GM18951 (cell line): ENCODE data around the gene SCGB1A1.

Source experiments
- POLR2A ChIP-seq: IDR thresholded peaks from 4 replicates; pipeline ENCODE4 v1.6.1; 2011; ENCODE audit warnings: mild to moderate bottlenecking; ENCODE audit not compliant: insufficient read length, insufficient read depth; ENCODE audit errors: extremely low read depth
- in situ Hi-C: fragments of 300-500 bp; cut with MboI; formaldehyde crosslinking; loops from one replicate; pipeline ENCODE4 v1.12.0; 2022; ENCODE audit warnings: low sequenced_read_pairs, mixed read lengths, inconsistent platforms; ENCODE audit not compliant: unreplicated experiment

The SCGB1A1 gene

DNA sequence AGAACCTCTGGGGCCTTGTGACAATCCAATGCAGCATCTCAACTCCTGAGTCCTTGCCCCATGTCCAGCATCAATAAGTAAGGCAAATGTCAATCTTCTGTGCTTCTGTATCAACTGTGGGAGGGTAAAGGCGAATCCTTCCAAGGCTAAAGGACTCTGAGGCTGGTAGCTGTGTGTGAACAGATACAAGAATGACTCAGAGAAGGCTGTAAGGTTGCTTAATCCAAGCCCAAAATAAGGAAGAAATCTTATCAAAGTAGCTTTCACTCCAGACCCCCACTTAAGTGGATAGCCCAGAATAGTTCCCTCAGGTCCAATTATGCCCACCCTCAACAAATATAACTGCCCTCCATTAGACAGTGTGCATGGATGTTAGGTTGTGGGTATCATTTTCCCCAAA, 28.1 kb upstream of the SCGB1A1 start:
- TF ChIP-seq POLR2A: no peak
- in situ Hi-C loops: loop anchor here (25.0 kb wide), 1 partner anchor 472 kb away; no protein-coding TSS in a partner anchor

- TF ChIP-seq POLR2A: no peak
- in situ Hi-C loops: loop anchor here (25.0 kb wide), 1 partner anchor 470 kb away; no protein-coding TSS in a partner anchor
Observed at GRCh38 chr11:62391642-62392425, 27.0 kb upstream of the SCGB1A1 start.

GRCh38 chr11:62392506-62392905, 26.3 kb upstream of the SCGB1A1 start:
- no peak for TF ChIP-seq POLR2A
- in situ Hi-C loops: loop anchor here (25.0 kb wide), 1 partner anchor 470 kb away; no protein-coding TSS in a partner anchor

GRCh38 chr11:62393061-62393611, 25.7 kb upstream of the SCGB1A1 start:
- TF ChIP-seq POLR2A: no peak
- in situ Hi-C loops: loop anchor here (25.0 kb wide), 1 partner anchor 469 kb away; no protein-coding TSS in a partner anchor

- TF ChIP-seq POLR2A: no peak
- in situ Hi-C loops: loop anchor here (25.0 kb wide), 1 partner anchor 469 kb away; no protein-coding TSS in a partner anchor
Observed at GRCh38 chr11:62393735-62394134, 25.1 kb upstream of the SCGB1A1 start.

DNA sequence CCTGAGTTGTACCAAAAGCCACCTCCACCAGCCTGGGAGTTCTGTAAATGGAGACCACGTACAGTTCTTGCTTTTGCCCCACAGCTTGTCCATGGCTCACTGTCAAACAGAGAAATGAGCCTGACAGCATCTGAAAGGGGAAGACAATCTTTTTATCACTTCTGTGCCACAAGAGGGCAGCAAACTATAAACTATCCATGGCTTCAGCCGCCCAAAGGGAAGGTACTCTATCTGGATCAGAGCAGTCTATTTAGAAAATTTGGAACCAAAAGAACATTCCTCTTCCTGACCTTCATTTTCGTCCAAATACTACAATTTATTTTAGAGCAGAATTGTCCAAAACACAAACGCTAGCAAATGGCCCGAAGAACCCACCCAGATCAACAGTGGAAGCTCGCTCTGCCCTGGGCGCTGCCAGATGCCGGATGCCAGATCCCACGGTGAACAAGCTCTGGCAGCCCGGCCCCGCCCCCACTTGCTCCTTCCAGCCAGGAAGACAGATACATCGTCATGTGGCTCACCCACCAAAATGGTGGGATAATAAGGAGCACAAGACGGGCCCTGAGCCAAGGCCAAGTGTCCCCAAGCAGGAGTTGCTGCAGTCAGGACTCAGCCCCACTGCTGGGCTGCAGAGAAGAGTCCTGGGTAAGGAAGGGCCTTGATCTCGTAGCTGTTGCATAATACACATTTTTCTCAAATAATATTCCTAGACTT, 23.9 kb upstream of the SCGB1A1 start:
- in situ Hi-C loops: loop anchor here (25.0 kb wide), 1 partner anchor 467 kb away; no protein-coding TSS in a partner anchor
- no peak for TF ChIP-seq POLR2A

DNA sequence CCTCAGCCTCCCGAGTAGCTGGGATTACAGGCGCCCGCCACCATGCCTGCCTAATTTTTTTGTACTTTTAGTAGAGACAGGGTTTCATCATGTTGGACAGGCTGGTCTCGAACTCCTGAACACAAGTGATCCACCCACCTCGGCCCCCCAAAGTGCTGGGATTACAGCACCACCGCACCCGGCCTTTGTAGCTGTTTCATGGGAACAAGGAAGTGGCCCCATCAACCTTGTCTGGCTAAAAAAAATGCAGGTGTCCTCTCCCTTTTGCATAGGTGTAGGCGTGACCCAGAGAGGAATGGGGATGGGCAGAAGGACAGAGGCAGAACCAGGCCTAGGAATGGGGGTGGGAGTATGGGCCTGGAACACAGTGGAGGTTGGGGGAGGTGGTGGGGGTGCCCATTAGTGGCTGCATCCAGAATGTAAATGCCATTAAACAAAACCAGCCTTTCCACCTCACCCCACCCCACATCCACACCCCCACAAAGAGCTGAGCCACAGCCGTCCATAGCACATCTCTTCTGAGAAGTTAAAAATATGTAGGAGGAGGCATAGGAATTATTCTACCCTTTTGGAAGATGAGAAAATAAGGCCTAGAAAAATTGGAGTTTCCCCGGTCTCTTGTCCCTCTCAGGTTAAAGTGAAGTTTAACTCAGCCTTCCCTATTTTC, 22.8 kb upstream of the SCGB1A1 start:
- TF ChIP-seq POLR2A: no peak
- in situ Hi-C loops: loop anchor here (25.0 kb wide), 1 partner anchor 466 kb away; no protein-coding TSS in a partner anchor

DNA sequence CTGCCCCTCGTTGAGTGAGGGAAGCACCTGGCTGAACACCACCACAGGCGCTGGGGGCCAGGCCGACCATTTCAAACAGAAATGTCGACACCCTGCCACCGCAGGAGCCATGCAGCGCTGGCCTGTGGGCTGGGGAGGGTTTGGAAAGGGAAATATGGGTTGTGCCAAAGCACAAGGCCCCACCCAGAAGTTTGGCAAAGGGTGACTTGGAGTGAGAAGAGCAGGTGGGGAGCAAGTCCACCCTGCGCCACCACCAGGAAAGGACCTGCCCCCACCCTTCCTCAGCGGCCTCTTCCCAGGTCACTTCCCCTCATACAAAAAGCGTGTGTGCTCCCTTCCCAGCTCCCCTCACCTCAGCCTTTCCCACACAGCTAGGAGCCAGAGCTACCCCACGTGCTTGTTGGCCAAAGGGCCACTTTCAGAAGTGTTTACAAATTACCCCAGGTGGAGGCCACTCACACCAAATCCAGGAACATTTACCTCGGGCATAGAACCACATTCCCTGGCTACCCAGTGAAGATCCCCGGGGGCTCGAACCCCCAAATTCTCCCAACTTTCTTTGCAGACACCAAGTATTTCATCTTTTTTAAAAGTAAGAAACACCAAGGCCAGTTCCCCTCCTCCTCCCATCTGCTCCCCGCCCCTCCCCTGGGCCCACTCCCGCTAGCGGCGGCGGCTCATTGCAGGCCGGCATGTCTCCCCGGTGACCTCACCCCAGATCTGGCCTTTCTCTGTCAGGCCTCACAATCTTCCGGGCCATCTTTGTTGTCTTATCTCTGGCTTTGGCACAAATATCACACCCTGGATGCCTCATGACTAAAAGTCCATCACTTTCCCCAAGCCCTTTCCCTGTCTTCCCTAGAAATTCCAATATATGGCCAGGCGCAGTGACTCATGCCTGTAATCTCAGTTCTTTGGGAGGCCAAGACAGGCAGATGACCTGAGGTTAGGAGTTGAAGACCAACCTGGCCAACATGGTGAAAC, 20.5 kb upstream of the SCGB1A1 start:
- TF ChIP-seq POLR2A: no peak
- in situ Hi-C loops: loop anchor here (25.0 kb wide), 1 partner anchor 464 kb away; no protein-coding TSS in a partner anchor

DNA sequence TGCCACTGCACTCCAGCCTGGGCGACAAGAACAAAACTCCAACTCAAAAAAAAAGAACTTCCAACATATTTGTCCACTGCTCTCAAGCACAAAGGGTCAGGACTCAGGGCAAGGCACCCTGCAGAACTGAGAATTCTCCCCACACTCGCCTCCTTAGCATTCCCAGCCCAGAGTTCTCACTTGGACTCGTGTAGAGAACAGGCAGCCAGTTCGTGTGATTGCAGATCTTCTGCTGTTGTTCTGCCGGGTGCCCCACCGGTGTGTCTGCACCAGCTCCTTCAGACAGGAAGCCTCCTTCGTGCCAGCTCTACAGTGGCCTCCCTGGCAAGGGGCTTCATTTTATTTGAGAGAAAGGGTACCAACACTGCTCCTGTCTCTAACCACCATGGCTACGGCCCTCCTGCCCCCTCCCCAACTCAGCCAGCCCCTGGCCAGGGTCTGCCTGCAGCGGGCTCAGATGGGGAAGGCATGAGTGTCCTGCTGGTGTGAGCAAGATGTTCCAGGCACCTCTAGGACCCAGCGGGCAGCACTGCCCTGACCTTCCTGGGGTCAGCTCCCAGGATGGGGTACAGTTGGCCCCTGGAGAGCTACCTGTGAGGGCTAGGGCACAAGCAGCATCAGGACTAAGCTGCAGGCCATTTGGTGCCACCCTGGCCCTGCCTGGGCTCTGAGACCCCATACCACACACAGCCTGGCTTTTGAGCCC, 19.5 kb upstream of the SCGB1A1 start:
- in situ Hi-C loops: loop anchor here (25.0 kb wide), 1 partner anchor 463 kb away; no protein-coding TSS in a partner anchor
- no peak for TF ChIP-seq POLR2A

GRCh38 chr11:62399878-62400266, 19.0 kb upstream of the SCGB1A1 start:
- TF ChIP-seq POLR2A: no peak
- in situ Hi-C loops: loop anchor here (25.0 kb wide), 1 partner anchor 462 kb away; no protein-coding TSS in a partner anchor

GRCh38 chr11:62400281-62400680, 18.6 kb upstream of the SCGB1A1 start:
- in situ Hi-C loops: no loop called here
- no peak for TF ChIP-seq POLR2A
